ENCODE measurements around the gene DCAF8. TPM values are rescaled to one million over a fixed set of nuclear protein-coding genes. Genes with fewer than 3 reads are reported as not detected.

The DCAF8 gene
- total RNA-seq, 1 donor from 2014 or later = 287 TPM

DNA sequence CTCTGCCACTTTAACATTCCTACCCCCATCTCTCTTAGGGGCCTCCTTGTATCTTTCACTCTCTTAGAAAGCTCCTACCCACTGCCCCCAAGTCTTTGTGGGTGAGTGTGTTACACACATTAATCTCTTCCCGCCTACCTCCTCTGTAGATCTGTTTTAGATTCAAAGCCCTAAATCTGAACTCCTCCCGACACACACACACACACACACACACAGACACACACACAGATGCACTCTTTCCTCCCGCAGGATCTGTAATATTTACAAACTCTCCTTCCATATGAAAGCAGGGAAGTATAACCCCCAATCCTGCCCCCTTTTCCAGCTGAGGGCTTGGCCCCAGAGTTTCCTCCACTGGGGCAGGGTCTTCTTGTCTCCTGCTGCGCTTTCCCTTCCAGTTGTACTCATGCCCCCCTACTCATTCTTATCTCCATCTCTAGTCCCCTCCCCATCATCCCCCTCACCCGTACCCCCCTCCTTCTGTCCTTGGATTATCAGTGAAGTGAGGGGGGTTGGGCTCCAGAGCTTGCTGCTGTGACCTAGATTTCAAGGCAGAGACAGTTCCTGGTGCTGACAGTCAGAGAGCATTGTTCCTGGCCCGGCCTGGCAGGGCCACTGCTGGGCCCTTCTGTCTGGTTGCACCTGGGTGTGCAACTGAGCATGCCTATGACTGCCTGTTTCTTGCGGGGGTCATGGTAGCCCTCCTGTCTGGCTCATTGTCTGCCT is 52.9 kb downstream of the DCAF8 start:
- DNase-seq (ENCODE audit: low spot score in 2 of 2, unreplicated experiment in 2 of 2) = no peak
- peaks cover 14% of the 10 kb centered on the region for H3K36me3 Mint-ChIP-seq
- TF ChIP-seq, protein P1, sequence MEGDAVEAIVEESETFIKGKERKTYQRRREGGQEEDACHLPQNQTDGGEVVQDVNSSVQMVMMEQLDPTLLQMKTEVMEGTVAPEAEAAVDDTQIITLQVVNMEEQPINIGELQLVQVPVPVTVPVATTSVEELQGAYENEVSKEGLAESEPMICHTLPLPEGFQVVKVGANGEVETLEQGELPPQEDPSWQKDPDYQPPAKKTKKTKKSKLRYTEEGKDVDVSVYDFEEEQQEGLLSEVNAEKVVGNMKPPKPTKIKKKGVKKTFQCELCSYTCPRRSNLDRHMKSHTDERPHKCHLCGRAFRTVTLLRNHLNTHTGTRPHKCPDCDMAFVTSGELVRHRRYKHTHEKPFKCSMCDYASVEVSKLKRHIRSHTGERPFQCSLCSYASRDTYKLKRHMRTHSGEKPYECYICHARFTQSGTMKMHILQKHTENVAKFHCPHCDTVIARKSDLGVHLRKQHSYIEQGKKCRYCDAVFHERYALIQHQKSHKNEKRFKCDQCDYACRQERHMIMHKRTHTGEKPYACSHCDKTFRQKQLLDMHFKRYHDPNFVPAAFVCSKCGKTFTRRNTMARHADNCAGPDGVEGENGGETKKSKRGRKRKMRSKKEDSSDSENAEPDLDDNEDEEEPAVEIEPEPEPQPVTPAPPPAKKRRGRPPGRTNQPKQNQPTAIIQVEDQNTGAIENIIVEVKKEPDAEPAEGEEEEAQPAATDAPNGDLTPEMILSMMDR (IDR thresholded peaks at IDR 0.05; ENCODE audit: unreplicated experiment) = no peak
- H3K4me1 Mint-ChIP-seq = peaks cover 45% of the 10 kb centered on the region
- no peaks in the 10 kb centered on the region for H3K9me3 Mint-ChIP-seq
- no peak overlapping the region for H3K4me3 Mint-ChIP-seq
- peak overlapping the region; percentile 84 for H3K27ac Mint-ChIP-seq
- no peaks in the 10 kb centered on the region for H3K27me3 Mint-ChIP-seq (ENCODE audit: low read depth)

DNA sequence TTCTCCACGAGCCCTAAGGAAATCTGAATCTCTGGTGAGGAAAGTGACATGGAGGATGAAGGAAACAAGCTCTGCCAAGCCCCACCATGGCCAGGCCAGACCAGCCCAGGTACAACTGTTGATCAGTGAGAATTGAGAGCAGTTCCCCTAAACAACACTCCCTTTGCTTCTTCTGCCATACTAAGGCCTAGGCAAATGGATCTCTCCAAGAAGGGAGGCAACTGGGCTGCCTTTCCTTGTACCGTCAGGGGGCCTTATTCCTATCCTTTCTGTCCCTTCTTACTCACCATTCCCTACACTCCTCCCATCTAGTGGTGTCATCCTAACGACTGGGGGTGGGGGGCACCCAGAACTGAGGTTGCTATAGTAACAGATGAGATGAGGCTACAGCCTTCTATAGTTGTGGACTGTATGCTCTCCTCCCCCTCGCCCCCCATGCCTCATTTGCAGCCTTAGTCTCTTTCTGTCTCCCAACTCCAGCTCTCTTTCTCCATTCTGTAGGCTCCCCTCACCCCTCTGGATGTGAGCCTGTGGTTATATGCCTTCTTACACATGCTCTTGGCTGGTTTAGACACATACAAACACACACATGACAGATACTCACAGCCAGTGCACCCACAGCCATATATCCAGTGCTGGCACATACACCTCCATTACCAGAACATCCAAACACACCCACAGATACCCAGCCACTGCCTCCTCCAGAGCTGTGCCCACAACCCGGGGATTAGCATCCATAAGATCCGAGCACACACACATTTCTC is 53.6 kb downstream of the DCAF8 start:
- no peaks in the 10 kb centered on the region for H3K27me3 Mint-ChIP-seq (ENCODE audit: low read depth)
- peaks cover 12% of the 10 kb centered on the region for H3K36me3 Mint-ChIP-seq
- H3K4me3 Mint-ChIP-seq = no peak overlapping the region
- H3K4me1 Mint-ChIP-seq = peaks cover 51% of the 10 kb centered on the region
- peak overlapping the region; percentile 84 for H3K27ac Mint-ChIP-seq
- H3K9me3 Mint-ChIP-seq = no peaks in the 10 kb centered on the region
- no peak for DNase-seq (ENCODE audit: low spot score in 2 of 2, unreplicated experiment in 2 of 2)
- TF ChIP-seq, protein P1 (IDR thresholded peaks at IDR 0.05; ENCODE audit: unreplicated experiment) = no peak

DNA sequence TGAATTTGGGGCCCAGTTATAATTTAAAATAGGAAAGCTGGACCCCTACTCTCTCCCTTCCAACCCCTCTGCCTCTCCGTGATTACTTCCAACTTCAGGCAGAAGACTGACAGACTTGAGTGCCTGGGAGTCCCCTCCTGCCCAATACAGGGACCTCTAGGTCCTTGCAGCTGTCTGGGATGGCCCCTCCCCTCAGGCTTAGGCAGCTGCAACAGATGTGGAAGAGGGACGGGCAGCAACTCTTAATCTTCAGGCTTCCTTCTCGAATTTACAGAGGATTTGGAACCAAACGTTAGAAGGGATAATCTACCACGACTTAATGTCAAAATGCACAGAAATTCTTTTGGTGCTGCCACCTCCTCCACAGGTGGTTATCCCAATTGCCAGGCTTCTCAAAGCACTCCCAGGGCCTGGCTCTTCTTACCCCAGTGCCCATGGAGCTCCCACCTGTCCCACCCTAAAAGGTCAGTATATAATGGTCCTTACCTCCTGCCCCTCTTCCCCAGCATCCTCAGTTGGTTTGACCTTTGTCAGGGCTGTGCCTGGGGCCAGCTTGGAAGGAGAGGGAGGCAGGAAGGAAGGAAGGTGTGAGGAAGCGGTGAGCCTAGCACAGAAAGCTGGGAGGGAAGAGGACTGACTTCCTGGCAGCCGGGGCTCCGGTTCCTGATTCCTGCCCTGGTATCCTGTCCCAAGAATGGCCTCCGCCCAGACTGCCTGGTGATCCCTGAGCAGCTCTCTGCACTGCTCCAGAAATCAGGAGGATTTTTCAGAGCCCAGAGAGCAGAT is 54.4 kb downstream of the DCAF8 start:
- DNase-seq (ENCODE audit: low spot score in 2 of 2, unreplicated experiment in 2 of 2) = no peak
- peaks cover 9% of the 10 kb centered on the region for H3K36me3 Mint-ChIP-seq
- peaks cover 51% of the 10 kb centered on the region for H3K4me1 Mint-ChIP-seq
- no peaks in the 10 kb centered on the region for H3K9me3 Mint-ChIP-seq
- H3K27ac Mint-ChIP-seq = peak overlapping the region; percentile 80
- peak overlapping the region; percentile 30 for H3K4me3 Mint-ChIP-seq
- TF ChIP-seq, protein P1 (IDR thresholded peaks at IDR 0.05; ENCODE audit: unreplicated experiment) = no peak
- no peaks in the 10 kb centered on the region for H3K27me3 Mint-ChIP-seq (ENCODE audit: low read depth)

DNA sequence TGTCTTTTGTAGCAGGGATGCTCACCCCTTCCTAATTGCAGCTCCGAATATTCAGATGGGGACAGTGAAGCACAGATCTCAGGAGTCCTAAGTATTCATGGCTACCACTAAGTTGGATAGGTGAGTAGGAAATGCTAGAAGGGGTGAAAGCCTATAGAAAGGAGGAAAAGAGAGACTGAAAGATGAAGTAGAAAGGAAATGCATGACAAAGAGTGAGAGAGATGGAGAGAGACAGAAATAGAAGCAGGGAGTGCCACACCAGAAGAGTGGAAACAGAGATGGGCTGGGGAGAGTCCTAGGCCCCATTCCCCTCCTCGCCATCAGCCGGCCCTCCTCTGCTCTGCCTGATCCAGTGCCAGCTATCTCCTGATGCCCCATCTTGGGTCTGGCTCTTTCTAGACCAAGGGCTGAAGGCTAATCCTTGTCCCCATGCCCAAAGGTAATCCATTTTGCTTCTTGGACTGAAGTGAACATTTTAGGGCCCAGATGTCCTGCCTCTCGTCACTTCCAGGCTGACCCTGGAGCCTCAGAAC is 55.2 kb downstream of the DCAF8 start:
- Mint-ChIP-seq H3K4me3 (peak overlapping the region; percentile 81), H3K4me1 (peaks cover 51% of the 10 kb centered on the region)
- TF ChIP-seq, protein P1 (IDR thresholded peaks at IDR 0.05; ENCODE audit: unreplicated experiment) = no peak

DNA sequence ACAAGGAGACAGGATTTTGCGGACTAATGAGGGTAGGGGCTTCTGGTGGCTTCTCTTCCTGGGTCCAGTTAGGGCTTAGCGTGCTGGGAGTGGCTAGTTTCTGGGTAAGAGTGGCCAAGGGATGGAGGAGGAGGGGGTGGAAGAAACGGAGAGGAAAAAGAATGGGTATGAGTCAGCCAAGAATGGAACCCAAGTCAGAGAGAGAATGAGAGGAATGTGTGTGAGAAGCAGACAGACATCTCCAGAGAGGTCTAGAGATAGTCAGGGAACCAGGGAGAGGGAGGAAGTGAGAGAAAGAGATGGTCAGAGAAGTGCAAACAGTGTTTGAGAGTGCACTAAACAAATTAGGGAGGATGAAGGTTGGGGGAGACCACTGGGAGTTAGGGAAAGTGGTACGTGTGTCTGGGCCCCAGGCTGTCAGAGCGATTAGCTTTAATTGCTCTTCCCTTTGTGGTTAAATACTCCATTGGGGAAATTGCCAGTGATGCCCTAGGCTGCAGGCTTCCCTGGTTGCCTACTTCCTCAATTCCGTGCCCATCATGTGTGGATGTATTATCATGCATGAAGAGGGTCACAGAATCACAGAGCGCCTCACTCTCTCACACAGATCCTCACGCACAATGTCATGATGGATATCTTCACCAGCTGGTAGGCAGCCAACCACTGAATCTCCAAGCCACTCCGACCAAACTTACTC is 55.8 kb downstream of the DCAF8 start:
- H3K4me3 Mint-ChIP-seq = peak overlapping the region; percentile 81
- TF ChIP-seq, protein P1 (IDR thresholded peaks at IDR 0.05; ENCODE audit: unreplicated experiment) = no peak
- H3K9me3 Mint-ChIP-seq = no peaks in the 10 kb centered on the region
- H3K27ac Mint-ChIP-seq = peak overlapping the region; percentile 91
- peaks cover 7% of the 10 kb centered on the region for H3K36me3 Mint-ChIP-seq
- H3K4me1 Mint-ChIP-seq = peaks cover 51% of the 10 kb centered on the region
- no peak for DNase-seq (ENCODE audit: low spot score in 2 of 2, unreplicated experiment in 2 of 2)
- no peaks in the 10 kb centered on the region for H3K27me3 Mint-ChIP-seq (ENCODE audit: low read depth)

More for the DNA sequence above, 55.2 kb downstream of the DCAF8 start:
- DNase-seq (ENCODE audit: low spot score in 2 of 2, unreplicated experiment in 2 of 2) = no peak
- Mint-ChIP-seq H3K36me3 (peaks cover 7% of the 10 kb centered on the region), H3K27me3 (ENCODE audit: low read depth) (no peaks in the 10 kb centered on the region), H3K9me3 (no peaks in the 10 kb centered on the region), H3K27ac (peak overlapping the region; percentile 91)

Measured in mesothelial cell of epicardium (in vitro differentiated cells).